GM18508 (cell line): ENCODE results near the gene GRIK4.

ENCODE experiments used
- ATAC-seq: cut with Tn5 transposase; IDR thresholded peaks from one replicate; pipeline ENCODE4 v1.9.1; 2021; ENCODE audit warnings: moderate number of reproducible peaks; ENCODE audit not compliant: insufficient read depth, unreplicated experiment

Gene GRIK4

GRCh38 chr11:120523196-120523595 lies 11.6 kb downstream of the GRIK4 start:
- ATAC-seq = no peak

GRCh38 chr11:120524536-120525085 lies 13.1 kb downstream of the GRIK4 start:
- ATAC-seq = no peak

- no peak for ATAC-seq
These were observed 14.0 kb downstream of the GRIK4 start for GRCh38 chr11:120525261-120526171.

DNA sequence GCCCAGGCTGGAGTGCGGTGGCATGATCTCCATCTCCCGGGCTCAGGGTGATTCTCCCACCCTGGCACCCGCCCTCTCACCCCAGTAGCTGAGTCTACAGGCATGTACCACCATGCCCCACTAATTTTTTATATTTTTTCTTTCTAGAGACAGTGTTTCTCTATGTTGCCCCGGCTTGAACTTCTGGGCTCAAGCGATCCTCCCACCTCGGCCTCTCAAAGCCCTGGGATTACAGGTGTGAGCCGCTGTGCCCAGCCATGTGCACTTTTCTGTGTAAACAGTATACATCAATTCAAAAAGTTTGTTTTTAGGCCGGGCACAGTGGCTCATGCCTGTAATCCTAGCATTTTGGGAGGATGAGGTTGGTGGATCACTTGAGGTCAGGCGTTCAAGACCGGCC lies 14.7 kb downstream of the GRIK4 start:
- ATAC-seq = no peak

- no peak for ATAC-seq
These were observed 15.7 kb downstream of the GRIK4 start for GRCh38 chr11:120527111-120527761.

GRCh38 chr11:120528749-120529148 lies 17.2 kb downstream of the GRIK4 start:
- no peak for ATAC-seq

DNA sequence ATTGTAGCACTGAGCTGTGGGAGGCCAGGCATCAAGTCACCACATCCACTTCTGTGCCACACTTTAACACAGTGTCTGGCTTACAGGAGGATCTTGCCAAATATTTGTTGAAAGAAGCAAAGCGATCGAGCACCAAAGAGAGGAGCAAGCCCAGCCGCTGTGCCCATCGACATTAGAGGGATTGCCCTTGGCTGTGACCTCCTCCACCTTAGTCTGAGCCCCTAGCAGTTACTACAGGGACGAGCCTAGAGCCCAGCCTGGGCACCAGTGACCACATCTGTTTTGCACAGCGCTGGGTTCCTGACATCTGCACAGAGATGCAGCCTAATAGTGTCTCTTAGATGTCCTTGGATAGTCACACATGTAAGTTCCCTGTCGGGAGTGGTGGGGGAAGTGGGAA lies 17.7 kb downstream of the GRIK4 start:
- ATAC-seq = no peak

GRCh38 chr11:120529911-120530310 lies 18.4 kb downstream of the GRIK4 start:
- ATAC-seq = no peak

DNA sequence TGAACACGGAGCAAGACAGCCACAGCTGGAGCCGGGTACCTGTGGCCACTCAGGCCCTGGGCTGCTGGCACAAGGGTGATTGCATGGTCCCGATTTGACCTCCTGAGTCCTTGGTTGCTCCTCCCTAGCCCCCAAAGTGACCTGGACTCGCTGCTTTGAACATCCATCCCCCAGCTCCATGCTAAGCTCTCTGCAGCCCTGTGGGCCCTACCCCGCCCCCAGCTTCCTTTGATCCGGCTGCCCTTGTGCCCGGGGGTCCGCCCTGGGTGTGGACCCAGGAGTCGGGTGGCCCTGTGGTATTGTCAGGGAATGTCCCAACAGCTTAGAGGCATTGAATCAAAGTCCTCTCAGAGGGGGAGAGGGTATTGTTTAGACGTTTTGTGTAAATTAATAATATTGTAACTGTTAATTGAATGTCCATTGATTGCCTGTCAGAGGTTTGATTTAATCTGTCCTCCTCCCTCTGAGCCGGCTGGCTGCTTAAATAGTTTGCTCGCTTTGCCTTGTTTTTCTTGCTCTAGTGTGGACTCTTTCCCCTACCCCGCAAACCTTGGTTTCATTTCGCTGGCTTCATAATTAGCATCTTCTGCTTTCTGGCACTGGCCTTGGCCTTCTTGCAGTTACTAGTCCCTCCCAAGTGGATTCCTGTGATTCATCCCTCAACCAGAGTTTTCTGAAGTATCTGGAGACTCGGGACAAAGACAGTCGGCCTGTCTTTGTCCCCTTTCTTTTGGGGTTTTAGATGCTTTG lies 20.7 kb downstream of the GRIK4 start:
- ATAC-seq = no peak

- no peak for ATAC-seq
These were observed 21.3 kb downstream of the GRIK4 start for GRCh38 chr11:120532832-120533196.

GRCh38 chr11:120536091-120536796 lies 24.7 kb downstream of the GRIK4 start:
- no peak for ATAC-seq

DNA sequence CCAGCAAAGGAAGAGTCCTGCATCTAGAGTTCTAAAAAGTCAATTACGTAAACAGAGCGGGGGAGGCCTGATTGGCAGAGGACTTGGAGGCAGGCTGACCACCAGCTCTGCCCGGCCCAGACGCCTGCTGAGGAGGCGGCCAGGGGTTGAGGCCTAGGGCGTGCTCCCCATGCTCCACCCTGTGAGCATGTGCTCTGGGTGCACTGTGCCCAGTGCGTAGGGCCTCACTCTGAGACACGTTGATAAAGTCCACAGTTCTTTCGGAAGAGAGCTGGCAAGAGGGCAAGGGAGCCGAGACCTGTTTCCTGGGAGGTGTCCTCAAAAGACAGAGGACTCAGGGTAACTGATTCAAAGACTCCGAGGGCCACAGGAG lies 25.2 kb downstream of the GRIK4 start:
- no peak for ATAC-seq

DNA sequence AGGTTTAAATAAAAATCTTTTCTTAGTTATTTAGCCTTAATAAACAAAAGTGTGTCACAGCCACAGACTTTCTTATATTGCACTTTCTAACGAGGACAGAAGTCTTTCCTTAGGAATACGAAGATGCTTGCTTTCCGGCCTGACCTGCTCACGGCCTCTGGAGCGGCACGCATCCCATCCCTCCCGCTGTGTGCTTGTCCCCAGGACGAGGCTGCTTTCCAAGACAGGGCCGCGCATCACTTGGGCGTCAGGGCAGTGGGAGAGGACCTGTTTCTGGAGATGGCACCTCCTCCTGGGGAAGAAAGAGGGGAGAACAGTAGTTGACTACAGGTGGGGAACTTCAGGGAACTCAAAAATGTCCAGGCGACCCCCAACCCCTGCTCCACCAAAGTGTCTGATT lies 26.4 kb downstream of the GRIK4 start:
- ATAC-seq = no peak

- ATAC-seq = no peak
These were observed 27.2 kb downstream of the GRIK4 start for GRCh38 chr11:120538707-120539106.

DNA sequence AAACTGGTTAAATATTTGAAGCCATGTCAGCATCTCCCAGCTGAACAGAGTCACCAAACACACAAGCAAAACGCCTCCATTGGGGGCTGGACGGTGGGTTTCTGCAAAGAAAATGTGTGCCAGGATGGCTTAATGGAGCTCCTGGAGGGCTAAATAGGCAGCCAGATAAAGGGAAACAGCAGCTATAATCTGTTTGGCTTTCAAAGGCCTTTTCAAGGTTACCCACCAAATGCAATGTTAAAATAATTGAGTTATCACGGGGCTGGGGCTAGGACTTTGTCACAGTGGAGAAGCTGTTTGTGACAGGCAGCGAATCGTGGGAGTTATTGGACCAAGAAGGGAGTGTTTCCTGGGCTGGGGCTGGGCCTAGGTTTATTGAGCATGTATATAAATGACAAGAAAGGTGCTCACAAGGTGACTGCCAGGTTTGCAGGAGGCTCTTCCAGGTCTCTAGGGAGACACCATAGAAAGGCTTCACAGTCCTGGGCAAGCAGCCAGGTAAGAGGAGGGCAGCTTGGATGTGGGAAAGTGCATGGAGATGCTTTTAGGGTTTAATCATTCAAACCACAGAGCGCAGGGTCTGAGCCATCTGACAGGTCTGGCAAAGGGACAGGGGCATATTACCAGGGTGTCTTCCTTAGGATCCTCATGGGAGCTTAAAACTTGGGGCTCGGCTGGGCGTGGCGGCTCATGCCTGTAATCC lies 28.3 kb downstream of the GRIK4 start:
- no peak for ATAC-seq

DNA sequence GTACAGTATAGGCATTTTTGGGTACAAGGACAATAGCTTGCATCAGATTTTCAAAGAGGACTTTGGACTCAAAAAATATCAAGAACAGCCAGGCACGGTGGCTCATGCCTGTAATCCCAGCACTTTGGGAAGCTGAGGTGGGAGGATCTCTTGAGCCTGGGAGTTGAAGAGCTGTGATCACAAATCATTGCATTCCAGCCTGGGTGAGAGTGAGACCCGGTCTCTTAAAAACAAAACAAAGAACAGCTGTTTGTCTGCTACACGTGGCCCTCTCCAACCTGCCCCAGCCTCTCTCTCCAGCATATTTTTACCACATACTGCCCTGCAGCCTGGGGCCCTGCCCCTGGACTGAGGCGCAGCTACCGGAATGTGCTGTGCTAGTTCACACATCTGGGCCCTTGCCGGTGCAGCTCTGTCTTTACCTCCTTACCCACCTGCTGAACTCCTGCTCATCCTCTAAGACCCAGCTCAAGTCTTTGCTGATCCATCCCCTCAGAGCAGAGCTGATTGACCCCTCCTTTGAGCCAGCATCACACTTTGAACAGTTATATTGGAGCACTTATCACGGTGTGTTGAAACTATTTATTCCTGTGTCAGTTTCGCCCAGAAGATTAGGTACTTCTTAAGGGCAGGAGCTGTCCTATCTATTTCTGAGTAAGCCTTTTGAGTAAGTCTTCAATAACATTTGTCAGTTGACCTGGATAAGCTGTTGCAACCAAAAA lies 29.4 kb downstream of the GRIK4 start:
- ATAC-seq = no peak

- ATAC-seq = no peak
These were observed 32.1 kb downstream of the GRIK4 start for GRCh38 chr11:120543521-120544215.

DNA sequence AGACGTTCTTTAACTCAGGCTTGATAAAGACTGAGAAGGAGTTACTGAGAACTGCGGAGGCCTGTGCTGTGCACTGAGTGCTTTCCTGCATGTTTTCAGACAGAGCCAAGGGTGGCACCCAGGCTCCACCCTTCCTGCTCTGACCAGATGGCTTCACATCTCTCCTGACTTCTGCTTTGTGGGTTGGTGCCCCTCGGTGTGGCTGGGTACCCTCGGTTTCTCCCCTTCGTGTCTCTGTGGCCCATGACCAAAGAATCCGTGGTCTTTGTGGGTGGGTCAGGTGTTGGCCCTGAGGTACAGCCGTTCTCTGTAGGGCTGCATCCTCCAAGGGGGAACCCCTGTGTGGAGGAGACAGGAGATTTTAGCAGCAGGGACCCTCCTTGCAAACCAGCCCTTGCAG lies 34.3 kb downstream of the GRIK4 start:
- no peak for ATAC-seq
